ENCODE data around the gene NPHP1. TPM values are rescaled to one million over a fixed set of nuclear protein-coding genes. Genes with fewer than 3 reads are reported as not detected.

NPHP1 gene
- total RNA-seq, 2 donors from 2014 or later: 8.4 to 10.6 TPM

- Mint-ChIP-seq H3K27ac (no peak overlapping the region), H3K36me3 (ENCODE audit: low read depth) (no peaks in the 10 kb centered on the region), H3K27me3 (ENCODE audit: insufficient read depth) (peaks cover 1% of the 10 kb centered on the region), H3K4me3 (no peak overlapping the region), H3K9me3 (peaks cover 11% of the 10 kb centered on the region), H3K4me1 (no peaks in the 10 kb centered on the region)
- Histone ChIP-seq H3K9ac (ENCODE audit: extremely low read depth, low read length, poor library complexity, severe bottlenecking) (no peak overlapping the region), H3K4me1 (ENCODE audit: control insufficient read depth, insufficient read depth, low read length) (no peaks in the 10 kb centered on the region), H3K27me3 (ENCODE audit: control insufficient read depth, insufficient read depth, low read length, poor library complexity, severe bottlenecking) (no peaks in the 10 kb centered on the region), H3K27ac (ENCODE audit: low read depth, low read length) (no peak overlapping the region), H3K9me3 (ENCODE audit: control insufficient read depth, low read length) (peaks cover 10% of the 10 kb centered on the region), H3K36me3 (ENCODE audit: control insufficient read depth, insufficient read depth, low read length) (no peaks in the 10 kb centered on the region), H3K4me3 (ENCODE audit: low read length) (no peak overlapping the region)
- TF ChIP-seq, protein P1, sequence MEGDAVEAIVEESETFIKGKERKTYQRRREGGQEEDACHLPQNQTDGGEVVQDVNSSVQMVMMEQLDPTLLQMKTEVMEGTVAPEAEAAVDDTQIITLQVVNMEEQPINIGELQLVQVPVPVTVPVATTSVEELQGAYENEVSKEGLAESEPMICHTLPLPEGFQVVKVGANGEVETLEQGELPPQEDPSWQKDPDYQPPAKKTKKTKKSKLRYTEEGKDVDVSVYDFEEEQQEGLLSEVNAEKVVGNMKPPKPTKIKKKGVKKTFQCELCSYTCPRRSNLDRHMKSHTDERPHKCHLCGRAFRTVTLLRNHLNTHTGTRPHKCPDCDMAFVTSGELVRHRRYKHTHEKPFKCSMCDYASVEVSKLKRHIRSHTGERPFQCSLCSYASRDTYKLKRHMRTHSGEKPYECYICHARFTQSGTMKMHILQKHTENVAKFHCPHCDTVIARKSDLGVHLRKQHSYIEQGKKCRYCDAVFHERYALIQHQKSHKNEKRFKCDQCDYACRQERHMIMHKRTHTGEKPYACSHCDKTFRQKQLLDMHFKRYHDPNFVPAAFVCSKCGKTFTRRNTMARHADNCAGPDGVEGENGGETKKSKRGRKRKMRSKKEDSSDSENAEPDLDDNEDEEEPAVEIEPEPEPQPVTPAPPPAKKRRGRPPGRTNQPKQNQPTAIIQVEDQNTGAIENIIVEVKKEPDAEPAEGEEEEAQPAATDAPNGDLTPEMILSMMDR (conservative IDR thresholded peaks at IDR 0.05): no peak
- DNase-seq: no peak
- WGBS, 2 experiments (ENCODE audit: insufficient coverage in 1 of 2, insufficient read length in 1 of 2): 100% methylated on average over 2 of the region's 2 CpGs; no CpG with 5 or more reads in 1 of the 2 experiments
These were observed 74.1 kb downstream of the NPHP1 start for GRCh38 chr2:110130757-110131156.

GRCh38 chr2:110126906-110127305 lies 77.9 kb downstream of the NPHP1 start:
- Histone ChIP-seq H3K4me3 (ENCODE audit: low read length) (no peak overlapping the region), H3K9me3 (ENCODE audit: control insufficient read depth, low read length) (no peaks in the 10 kb centered on the region), H3K27ac (ENCODE audit: low read depth, low read length) (no peak overlapping the region), H3K27me3 (ENCODE audit: control insufficient read depth, insufficient read depth, low read length, poor library complexity, severe bottlenecking) (no peaks in the 10 kb centered on the region), H3K36me3 (ENCODE audit: control insufficient read depth, insufficient read depth, low read length) (no peaks in the 10 kb centered on the region), H3K4me1 (ENCODE audit: control insufficient read depth, insufficient read depth, low read length) (peaks cover 3% of the 10 kb centered on the region), H3K9ac (ENCODE audit: extremely low read depth, low read length, poor library complexity, severe bottlenecking) (no peak overlapping the region)
- Mint-ChIP-seq H3K4me3 (no peak overlapping the region), H3K9me3 (no peaks in the 10 kb centered on the region), H3K36me3 (ENCODE audit: low read depth) (no peaks in the 10 kb centered on the region), H3K27me3 (ENCODE audit: insufficient read depth) (no peaks in the 10 kb centered on the region), H3K27ac (no peak overlapping the region), H3K4me1 (peaks cover 4% of the 10 kb centered on the region)
- no peak for DNase-seq
- WGBS, 2 experiments (ENCODE audit: insufficient coverage in 1 of 2, insufficient read length in 1 of 2): 80 to 84% methylated on average over 1 to 2 of the region's 2 CpGs
- TF ChIP-seq, protein P1 (conservative IDR thresholded peaks at IDR 0.05): no peak

DNA sequence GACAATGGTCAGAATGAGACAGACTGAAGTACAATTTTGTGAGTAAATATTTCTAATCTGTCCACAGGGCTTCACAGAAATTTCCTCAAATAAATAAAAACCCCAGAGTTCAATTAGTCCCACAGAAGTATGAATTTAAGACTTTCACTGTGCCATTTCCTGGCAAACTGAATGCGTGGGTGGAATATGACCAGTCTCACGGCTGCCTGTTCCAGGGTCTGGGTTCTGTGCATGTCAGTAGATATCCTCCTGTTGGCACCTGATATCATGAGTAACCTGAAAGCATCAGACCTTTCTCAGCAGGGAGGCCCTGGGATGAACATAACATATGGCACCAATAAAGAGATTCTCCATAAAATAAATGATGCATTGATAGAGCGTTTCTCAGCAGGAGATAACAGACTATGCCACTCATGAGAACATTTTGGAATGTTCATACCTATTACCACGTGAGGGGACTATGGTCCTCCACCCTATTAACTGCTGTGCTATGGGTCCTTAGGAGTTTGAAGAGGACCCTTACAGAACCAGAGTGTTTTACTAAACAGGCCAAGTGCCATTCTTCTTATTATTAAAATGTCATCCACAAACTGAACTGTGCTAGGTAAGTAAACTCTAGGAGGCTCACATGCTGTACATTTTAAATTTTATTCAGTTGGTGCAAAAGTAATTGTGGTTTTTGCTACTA lies 78.6 kb downstream of the NPHP1 start:
- no peak for DNase-seq
- no peaks in the 10 kb centered on the region for H3K27me3 Mint-ChIP-seq (ENCODE audit: insufficient read depth)
- H3K4me3 Mint-ChIP-seq: no peak overlapping the region
- TF ChIP-seq, protein P1 (conservative IDR thresholded peaks at IDR 0.05): no peak
- Histone ChIP-seq H3K9ac (ENCODE audit: extremely low read depth, low read length, poor library complexity, severe bottlenecking) (no peak overlapping the region), H3K9me3 (ENCODE audit: control insufficient read depth, low read length) (no peaks in the 10 kb centered on the region), H3K27ac (ENCODE audit: low read depth, low read length) (no peak overlapping the region), H3K36me3 (ENCODE audit: control insufficient read depth, insufficient read depth, low read length) (no peaks in the 10 kb centered on the region), H3K4me1 (ENCODE audit: control insufficient read depth, insufficient read depth, low read length) (peaks cover 3% of the 10 kb centered on the region), H3K27me3 (ENCODE audit: control insufficient read depth, insufficient read depth, low read length, poor library complexity, severe bottlenecking) (no peaks in the 10 kb centered on the region), H3K4me3 (ENCODE audit: low read length) (no peak overlapping the region)
- no peaks in the 10 kb centered on the region for H3K36me3 Mint-ChIP-seq (ENCODE audit: low read depth)
- WGBS, 2 experiments (ENCODE audit: insufficient coverage in 1 of 2, insufficient read length in 1 of 2): 93% methylated on average over 4 of the region's 4 CpGs
- H3K9me3 Mint-ChIP-seq: no peaks in the 10 kb centered on the region
- H3K27ac Mint-ChIP-seq: no peak overlapping the region
- H3K4me1 Mint-ChIP-seq: peaks cover 4% of the 10 kb centered on the region
